ENCODE data around the gene CEMIP2.

- TF ChIP-seq POLR2A (IDR thresholded peaks at IDR 0.05) (no peak), POLR2AphosphoS5 (IDR thresholded peaks at IDR 0.05) (no peak), CTCF (IDR thresholded peaks at IDR 0.05) (no peak)
These were observed 80.6 kb downstream of the CEMIP2 start for GRCh38 chr9:71687676-71688075.
